ENCODE results near the gene OR51B6. TPM values are rescaled to one million over a fixed set of nuclear protein-coding genes. Genes with fewer than 3 reads are reported as not detected.

Gene OR51B6
- total and polyA plus RNA-seq, 2 of the 13 experiments (the other 11 are each of a cell fraction or from before 2014, with no cell fraction given), result not detected

DNA sequence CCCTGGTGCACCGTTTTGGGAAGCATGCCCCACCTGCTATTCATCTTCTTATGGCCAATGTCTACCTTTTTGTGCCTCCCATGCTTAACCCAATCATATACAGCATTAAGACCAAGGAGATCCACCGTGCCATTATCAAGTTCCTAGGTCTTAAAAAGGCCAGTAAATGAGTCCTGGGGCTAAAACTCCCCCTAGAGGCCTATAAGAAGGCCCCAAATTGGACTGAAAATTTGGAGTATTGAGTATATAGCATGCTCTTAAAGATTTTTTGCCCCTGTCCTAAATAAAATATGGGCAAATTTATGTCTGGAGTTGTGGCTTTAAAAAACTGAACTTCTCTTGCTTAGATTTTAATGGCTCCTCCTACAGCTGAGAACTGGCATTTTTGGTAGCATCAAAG lies 38.9 kb downstream of the OR51B6 start:
- Histone ChIP-seq H3K36me3 (replicated peaks in 1 of 2; ENCODE audit: control insufficient read depth in 1 of 2, insufficient read depth in 2 of 2, low read length in 2 of 2) (no peaks in the 10 kb centered on the region), H3K79me2 (ENCODE audit: insufficient read depth, low read length) (no peaks in the 10 kb centered on the region), H4K20me1 (ENCODE audit: insufficient read depth, low read length) (0 out of 2 replicates have a peak, but pooled peaks cover 3% of the 10 kb centered on the region), H3K27me3 (ENCODE audit: control insufficient read depth in 1 of 2, insufficient read depth in 2 of 2, low read length in 2 of 2) (no peaks in the 10 kb centered on the region), H2AFZ (ENCODE audit: low read length) (no peak overlapping the region), H3K9me3 (ENCODE audit: low read length) (no peaks in the 10 kb centered on the region), H3K4me3 (replicated peaks in 1 of 3; ENCODE audit: insufficient read depth in 1 of 3, low read depth in 2 of 3, low read length in 3 of 3) (no peak overlapping the region), H3K4me2 (ENCODE audit: low read depth, low read length) (no peak overlapping the region), H3K27ac (ENCODE audit: extremely low read length, insufficient read depth, low read length) (no peak overlapping the region), H3K9ac (ENCODE audit: insufficient read depth, low read depth, low read length) (no peak overlapping the region), H3K4me1 (ENCODE audit: insufficient read depth, low read length) (no peaks in the 10 kb centered on the region)
- BruUV-seq (replicated peaks), result no TSS peak
- ChIA-PET POLR2A (no interaction called here), CTCF (ENCODE audit: low intra/inter-chr PET ratio, low total read pairs) (no interaction called here)
- in situ Hi-C loops (cut with HindIII; ENCODE audit: extremely low pct_ligation_motif_present, low pct_unique_long_range_greater_than_20kb) (no loop called here), intact Hi-C loops (cut with micrococcal nuclease; ENCODE audit: unreplicated experiment) (no loop called here)
- whole genome bisulfite sequencing (ENCODE audit: low lambda C conversion rate), result 0% methylated on average over 2 of the region's 2 CpGs
- ATAC-seq (no peak), FAIRE-seq (no peak), DNase-seq (ENCODE audit: low spot score) (no peak)
- TF ChIP-seq, protein P1, sequence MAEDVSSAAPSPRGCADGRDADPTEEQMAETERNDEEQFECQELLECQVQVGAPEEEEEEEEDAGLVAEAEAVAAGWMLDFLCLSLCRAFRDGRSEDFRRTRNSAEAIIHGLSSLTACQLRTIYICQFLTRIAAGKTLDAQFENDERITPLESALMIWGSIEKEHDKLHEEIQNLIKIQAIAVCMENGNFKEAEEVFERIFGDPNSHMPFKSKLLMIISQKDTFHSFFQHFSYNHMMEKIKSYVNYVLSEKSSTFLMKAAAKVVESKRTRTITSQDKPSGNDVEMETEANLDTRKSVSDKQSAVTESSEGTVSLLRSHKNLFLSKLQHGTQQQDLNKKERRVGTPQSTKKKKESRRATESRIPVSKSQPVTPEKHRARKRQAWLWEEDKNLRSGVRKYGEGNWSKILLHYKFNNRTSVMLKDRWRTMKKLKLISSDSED (CRISPR knock-in tag; IDR thresholded peaks at IDR 0.05), result no peak
- TF ChIP-seq ZNF619 (CRISPR knock-in tag; IDR thresholded peaks at IDR 0.05) (no peak), CREB1 (IDR thresholded peaks at IDR 0.05) (no peak), CREB1 (CRISPR knock-in tag; IDR thresholded peaks at IDR 0.05) (no peak), ZNF570 (CRISPR knock-in tag; IDR thresholded peaks at IDR 0.05; ENCODE audit: borderline replicate concordance) (no peak), HMGA1 (CRISPR knock-in tag; conservative IDR thresholded peaks at IDR 0.05) (no peak), GZF1 (CRISPR knock-in tag; IDR thresholded peaks at IDR 0.05) (no peak), FOXA1 (IDR thresholded peaks at IDR 0.05) (no peak), FOXA1 (CRISPR knock-in tag; IDR thresholded peaks at IDR 0.05) (no peak), EED (CRISPR knock-in tag; IDR thresholded peaks at IDR 0.05) (no peak), ZFP1 (CRISPR knock-in tag; IDR thresholded peaks at IDR 0.05) (no peak), MED13 (CRISPR knock-in tag; IDR thresholded peaks at IDR 0.05) (no peak), ONECUT2 (CRISPR knock-in tag; IDR thresholded peaks at IDR 0.05) (no peak), MTA1 (CRISPR knock-in tag; IDR thresholded peaks at IDR 0.05; ENCODE audit: borderline replicate concordance) (no peak)
- TF ChIP-seq, protein P2, sequence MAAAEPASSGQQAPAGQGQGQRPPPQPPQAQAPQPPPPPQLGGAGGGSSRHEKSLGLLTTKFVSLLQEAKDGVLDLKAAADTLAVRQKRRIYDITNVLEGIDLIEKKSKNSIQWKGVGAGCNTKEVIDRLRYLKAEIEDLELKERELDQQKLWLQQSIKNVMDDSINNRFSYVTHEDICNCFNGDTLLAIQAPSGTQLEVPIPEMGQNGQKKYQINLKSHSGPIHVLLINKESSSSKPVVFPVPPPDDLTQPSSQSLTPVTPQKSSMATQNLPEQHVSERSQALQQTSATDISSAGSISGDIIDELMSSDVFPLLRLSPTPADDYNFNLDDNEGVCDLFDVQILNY (CRISPR knock-in tag; conservative IDR thresholded peaks at IDR 0.05), result no peak
- TF ChIP-seq, protein P3, sequence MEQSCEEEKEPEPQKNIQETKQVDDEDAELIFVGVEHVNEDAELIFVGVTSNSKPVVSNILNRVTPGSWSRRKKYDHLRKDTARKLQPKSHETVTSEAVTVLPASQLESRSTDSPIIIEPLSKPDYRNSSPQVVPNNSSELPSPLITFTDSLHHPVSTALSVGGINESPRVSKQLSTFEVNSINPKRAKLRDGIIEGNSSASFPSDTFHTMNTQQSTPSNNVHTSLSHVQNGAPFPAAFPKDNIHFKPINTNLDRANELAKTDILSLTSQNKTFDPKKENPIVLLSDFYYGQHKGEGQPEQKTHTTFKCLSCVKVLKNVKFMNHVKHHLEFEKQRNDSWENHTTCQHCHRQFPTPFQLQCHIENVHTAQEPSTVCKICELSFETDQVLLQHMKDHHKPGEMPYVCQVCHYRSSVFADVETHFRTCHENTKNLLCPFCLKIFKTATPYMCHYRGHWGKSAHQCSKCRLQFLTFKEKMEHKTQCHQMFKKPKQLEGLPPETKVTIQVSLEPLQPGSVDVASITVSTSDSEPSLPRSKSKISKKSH (CRISPR knock-in tag; IDR thresholded peaks at IDR 0.05; ENCODE audit: borderline replicate concordance), result no peak
- TF ChIP-seq, protein P4, sequence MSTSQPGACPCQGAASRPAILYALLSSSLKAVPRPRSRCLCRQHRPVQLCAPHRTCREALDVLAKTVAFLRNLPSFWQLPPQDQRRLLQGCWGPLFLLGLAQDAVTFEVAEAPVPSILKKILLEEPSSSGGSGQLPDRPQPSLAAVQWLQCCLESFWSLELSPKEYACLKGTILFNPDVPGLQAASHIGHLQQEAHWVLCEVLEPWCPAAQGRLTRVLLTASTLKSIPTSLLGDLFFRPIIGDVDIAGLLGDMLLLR (CRISPR knock-in tag; IDR thresholded peaks at IDR 0.05), result no peak
- TF ChIP-seq, protein P5, sequence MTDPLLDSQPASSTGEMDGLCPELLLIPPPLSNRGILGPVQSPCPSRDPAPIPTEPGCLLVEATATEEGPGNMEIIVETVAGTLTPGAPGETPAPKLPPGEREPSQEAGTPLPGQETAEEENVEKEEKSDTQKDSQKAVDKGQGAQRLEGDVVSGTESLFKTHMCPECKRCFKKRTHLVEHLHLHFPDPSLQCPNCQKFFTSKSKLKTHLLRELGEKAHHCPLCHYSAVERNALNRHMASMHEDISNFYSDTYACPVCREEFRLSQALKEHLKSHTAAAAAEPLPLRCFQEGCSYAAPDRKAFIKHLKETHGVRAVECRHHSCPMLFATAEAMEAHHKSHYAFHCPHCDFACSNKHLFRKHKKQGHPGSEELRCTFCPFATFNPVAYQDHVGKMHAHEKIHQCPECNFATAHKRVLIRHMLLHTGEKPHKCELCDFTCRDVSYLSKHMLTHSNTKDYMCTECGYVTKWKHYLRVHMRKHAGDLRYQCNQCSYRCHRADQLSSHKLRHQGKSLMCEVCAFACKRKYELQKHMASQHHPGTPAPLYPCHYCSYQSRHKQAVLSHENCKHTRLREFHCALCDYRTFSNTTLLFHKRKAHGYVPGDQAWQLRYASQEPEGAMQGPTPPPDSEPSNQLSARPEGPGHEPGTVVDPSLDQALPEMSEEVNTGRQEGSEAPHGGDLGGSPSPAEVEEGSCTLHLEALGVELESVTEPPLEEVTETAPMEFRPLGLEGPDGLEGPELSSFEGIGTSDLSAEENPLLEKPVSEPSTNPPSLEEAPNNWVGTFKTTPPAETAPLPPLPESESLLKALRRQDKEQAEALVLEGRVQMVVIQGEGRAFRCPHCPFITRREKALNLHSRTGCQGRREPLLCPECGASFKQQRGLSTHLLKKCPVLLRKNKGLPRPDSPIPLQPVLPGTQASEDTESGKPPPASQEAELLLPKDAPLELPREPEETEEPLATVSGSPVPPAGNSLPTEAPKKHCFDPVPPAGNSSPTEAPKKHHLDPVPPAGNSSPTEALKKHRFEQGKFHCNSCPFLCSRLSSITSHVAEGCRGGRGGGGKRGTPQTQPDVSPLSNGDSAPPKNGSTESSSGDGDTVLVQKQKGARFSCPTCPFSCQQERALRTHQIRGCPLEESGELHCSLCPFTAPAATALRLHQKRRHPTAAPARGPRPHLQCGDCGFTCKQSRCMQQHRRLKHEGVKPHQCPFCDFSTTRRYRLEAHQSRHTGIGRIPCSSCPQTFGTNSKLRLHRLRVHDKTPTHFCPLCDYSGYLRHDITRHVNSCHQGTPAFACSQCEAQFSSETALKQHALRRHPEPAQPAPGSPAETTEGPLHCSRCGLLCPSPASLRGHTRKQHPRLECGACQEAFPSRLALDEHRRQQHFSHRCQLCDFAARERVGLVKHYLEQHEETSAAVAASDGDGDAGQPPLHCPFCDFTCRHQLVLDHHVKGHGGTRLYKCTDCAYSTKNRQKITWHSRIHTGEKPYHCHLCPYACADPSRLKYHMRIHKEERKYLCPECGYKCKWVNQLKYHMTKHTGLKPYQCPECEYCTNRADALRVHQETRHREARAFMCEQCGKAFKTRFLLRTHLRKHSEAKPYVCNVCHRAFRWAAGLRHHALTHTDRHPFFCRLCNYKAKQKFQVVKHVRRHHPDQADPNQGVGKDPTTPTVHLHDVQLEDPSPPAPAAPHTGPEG (CRISPR knock-in tag; IDR thresholded peaks at IDR 0.05), result no peak
